Stimulated activated CD4-positive, alpha-beta T cell treated with anti-CD3 and anti-CD28 coated beads, Interleukin-15, amount 100 ng/mL, for 24 hours (primary cell): ENCODE data around the gene SELENOF.
"Not testable (repeated sequence)": the region's sequence is repeated elsewhere in the genome, so short reads cannot be mapped to it uniquely, and the experiment has no call there.

Experiments used
- DNase-seq: peaks from one replicate; pipeline ENCODE4 v3.0.0-alpha.2; 2020

Gene SELENOF

DNA sequence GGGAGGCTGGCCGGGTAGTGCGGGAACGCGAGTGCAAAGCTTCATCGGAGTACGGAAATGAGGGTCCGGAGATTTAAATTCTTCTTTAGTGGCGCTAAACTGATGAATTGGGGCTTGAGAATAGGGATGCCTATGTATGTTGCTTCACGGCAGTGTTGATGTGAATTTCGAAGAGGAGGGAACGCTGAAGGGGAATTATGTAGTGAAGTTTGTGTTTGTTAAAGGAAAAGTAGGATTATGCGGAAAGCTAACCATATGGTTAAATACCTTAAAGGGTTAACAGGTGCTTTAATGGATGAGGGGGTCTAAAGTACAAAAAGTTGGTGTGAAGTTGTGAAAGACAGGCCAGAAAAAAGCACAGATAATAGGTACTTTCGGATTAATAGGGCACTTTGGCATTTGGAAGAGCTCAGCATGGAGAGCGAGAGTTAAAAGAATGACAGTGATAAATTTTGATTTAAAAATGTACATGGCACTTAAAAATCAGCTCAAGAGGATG, 1.9 kb upstream of the SELENOF start:
- DNase-seq = no peak

DNA sequence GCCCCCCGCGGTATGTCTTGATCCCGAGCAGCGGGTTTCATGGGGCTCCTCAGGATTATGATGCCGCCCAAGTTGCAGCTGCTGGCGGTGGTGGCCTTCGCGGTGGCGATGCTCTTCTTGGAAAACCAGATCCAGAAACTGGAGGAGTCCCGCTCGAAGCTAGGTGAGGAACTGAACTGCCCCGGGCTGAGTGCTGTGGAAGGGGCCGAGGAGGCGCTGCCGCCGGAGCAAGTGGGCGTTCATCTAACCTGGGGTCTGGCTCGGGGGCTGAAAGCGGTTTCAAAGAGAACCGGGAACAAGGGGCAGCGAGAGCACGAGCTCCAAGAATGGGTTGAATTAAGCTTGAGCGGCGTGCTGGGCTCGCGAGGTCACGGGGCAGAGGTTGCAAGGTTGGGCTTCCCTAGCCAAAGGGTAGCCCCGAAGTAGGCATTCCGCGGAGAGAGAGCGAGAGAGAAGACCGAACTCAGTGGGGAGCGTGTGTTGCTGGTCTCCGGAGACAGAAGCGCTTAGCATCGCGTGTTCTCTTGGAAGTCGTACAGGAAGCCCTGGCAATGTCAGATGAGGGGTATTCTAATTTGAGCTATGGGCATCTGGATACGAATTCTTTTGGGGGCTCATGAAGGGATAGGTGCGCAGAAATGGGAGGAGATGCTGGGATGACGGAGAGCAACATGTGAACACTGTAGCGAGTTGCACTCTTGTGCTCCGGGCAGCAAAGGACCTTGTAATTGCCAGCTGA, 1.2 kb upstream of the SELENOF start:
- DNase-seq = peak; percentile 59

DNA sequence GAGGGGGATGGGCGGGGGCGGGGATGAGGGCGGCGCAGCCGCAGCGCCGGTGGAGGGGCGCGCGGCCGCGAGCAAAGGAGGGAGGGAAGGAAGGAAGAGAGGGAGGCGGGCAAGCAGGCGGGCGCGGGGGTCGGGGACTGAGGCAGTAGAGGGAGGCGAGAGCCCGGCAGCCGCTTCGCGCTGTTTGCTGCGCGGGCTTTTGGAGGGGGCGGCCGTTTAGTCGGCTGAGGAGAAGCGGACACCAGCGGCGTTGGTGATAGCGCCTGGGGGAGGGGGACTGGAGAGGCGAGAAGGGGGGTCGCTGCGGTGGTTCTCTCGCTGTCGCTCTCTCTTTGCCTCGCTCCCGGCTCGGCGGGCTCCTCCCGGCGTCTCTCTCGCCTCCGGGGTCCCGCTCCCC, 673 bp upstream of the SELENOF start, which contains the start of gene HS2ST1:
Gene HS2ST1 (plus strand): TSS at position 35 of the 397 bp plus-strand sequence.
- DNase-seq = no peak

DNA sequence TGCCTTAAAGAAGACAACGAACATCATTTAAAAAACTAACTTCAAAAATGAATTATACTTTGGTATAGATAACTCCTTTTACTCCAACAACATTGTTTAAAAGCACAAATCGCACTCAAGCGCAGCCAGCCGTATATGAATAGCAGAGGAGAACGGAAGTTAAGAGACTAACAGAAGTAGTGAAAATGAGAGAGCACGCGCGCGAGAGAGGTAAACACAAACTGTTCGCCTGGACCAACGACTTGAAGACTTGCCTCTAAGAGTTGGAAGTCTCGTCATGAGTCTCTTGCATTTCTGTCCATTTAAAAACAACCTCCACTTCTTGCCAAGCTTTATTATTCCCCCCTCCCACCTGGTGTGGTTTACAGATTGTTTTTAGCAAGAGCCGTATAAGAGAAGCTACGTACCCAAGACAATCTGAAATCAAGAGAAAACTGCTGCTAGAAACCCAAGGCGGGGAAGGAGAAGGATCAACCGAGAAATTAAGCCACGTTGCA, 479 bp downstream of the SELENOF start:
- DNase-seq = peak; percentile 48

DNA sequence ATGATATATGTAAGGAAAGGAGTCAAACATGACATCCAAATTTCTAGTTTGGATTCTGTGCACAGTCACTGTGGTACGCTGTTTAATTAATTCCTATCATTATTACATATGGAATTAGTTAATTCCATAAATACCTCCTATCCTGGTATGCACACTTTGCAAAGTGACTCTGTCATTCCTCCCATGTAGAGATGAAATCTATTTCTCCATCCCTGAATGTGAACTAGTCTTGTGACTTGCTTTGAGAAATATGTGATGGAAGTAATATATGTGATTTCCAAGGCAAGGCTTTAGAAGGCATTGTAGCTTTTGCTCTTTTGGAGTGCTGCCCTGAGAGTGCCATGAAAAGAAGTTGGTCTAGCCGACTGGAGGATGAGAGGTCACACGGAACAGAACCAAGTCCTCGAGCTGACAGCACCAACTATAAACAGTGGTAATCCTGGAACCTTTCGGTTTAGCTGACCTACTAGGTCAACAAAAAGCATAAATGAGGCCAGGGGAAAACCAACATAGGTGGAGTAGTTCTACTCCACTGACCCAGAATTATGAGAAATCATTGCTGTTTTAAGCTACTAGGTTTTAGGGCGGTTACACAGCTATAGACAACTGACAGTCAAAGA, 1.5 kb downstream of the SELENOF start:
- DNase-seq = no peak

DNA sequence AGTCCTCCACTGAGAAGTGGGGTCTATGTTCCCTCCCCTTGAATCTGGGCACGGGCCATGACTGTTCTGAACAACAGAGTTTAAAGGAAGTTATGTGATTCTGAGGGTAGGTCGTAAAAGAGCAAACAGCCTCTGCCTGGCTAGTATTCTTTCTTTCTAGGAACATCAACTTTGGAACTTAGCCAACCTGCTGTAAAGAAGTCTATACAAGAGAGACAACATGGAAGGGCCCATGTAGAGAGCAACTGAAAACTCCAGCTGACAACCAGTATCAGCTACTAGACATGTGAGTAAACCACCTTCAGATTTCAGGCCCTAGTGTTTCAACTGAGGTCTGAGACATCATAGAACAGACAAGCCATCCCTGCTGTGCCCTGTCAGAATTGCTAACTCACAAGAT, 7.5 kb downstream of the SELENOF start:
- no peak for DNase-seq

DNA sequence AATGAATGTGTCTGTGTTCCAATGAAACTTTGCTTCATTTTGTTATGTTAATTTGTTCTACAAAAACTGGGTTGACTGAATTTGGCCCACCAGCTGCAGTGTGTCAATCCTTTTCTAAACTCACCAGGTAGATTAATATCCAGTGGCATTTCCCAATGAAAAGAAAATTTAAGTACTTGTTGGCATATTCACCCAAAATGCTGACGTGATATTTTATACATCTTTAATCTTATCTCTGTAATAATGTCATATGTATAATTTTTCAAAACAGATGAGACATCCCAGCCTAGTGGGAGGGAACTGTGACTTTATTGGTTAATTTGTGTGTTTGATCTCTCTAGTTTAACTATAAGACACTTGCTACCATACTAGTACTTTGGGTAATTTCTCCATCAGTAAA, 8.1 kb downstream of the SELENOF start:
- no peak for DNase-seq

DNA sequence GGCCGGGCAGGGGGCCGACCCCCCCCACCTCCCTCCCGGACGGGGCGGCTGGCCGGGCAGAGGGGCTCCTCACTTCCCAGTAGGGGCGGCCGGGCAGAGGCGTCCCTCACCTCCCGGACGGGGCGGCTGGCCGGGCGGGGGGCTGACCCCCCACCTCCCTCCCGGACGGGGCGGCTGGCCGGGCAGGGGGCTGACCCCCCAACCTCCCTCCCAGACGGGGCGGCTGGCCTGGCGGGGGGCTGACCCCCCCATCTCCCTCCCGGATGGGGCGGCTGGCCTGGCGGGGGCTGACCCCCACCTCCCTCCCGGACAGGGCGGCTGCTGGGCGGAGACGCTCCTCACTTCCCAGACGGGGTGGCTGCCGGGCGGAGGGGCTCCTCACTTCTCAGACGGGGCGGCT, 14.5 kb downstream of the SELENOF start:
- not testable (repeated sequence) for DNase-seq

DNA sequence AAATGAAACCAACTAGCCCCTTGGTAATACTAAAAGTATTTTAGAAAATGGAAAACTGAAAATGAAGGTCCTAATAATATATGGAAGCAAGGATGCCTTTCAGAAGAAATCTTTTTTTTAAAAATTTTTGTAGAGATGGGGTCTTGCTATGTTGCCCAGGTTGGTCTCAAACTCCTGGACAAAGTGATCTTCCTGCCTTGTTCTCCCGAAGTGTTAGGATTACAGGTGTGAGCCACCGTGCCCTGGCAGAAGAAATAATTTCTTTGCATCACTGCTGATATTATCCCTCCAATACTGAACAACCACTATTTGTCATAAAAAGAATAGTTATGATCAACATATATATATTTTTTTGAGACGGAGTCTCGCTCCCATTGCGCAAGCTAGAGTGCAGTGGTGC, 25.6 kb downstream of the SELENOF start:
- no peak for DNase-seq

DNA sequence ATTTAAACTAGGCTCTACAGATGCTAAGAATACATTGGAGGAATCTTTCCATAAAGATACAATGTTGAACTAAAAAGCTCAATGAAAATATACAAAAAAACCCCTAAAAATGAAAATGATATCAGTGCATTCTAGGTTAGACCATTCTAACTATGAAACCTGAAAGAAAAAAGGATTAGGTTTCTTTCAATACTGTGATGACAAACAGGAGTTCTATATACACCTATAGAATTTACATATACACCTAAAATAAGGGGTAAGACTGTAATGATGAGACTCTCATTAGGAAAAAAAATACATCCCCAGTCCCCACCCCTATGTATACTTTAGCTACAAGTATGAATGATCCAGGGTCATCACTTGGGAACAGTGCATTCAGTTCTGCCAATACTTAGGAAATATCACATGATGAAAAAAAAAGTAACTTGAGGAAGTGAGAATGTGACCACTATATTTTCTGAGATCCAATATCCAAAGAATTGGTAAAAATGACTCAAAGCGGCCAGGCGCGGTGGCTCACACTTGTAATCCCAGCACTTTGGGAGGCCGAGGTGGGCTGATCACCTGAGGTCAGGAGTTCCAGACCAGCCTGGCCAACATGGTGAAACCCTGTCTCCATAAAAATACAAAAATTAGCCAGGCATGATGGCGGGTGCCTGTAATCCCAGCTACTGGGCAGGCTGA, 26.3 kb downstream of the SELENOF start:
- no peak for DNase-seq

DNA sequence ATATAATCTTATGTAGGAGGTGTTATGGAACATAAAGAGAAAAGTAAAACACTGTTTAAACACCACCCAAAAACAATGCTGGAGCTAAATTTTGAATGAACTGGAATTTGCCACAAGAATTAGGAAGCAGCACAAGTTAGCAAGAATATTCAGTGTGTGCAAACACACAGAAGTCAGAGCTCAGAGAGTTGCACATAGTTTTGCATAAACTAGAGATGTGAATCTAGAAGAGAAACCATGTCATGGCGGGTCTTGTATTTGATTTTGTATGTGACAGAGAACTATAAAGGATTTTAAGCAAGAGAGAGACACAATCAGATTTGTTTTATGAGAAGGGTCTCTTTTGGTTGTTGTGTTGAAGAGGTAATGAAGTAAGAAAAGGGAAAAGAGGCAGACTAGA, 38.2 kb downstream of the SELENOF start:
- no peak for DNase-seq

DNA sequence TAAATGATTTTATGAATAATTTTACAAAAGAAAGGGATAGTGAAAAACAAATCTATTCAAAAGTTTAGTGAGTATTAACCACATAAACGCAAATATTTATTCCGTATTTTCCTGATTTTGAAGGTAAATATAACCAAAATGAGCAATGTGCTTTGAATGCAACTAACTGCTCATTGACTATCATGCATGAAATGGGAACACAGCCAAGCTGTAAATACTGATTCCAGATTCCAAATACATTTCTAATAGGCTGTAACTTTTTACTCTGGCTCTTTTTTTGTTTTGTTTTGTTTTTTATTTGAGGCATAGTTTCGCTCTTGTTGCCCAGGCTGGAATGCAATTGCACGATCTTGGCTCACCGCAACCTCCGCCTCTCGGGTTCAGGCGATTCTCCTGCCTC, 41.8 kb downstream of the SELENOF start:
- no peak for DNase-seq

DNA sequence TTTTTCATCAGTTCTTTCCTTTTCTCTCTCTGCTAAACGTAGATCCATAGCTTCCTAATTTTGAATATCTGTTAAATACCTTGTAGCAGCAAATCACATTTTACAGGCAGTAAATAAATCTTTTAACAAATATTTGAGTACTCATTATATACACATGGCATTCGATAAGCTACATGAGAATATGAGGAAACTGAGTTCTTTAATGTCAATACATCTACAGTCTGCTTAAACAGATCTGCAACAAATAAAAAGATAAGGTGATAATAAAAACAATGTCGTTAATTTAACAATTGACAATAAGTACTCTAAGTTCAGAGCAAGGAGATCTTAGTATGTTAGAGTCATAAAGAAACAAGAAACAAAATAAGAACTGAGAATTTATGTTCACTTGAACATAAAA, 42.9 kb downstream of the SELENOF start:
- DNase-seq = no peak

DNA sequence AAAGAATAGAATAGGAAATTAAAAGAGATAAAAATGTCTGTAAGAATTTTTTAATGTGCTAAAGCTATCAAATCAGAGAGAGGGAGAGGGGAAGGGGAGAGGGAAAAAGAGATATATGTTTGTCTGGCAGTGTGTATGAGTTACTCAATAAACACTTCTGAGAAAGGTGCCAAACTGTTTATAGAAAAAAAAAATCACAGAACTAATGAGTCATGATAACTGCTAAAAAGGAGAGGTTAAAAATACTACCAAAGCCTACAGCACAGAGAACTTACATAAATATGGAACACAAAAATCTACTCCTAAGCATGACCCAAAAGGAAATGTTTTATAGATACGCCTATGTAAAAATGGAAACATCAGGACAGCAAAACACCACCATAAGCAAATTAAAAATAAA, 45.4 kb downstream of the SELENOF start:
- no peak for DNase-seq

DNA sequence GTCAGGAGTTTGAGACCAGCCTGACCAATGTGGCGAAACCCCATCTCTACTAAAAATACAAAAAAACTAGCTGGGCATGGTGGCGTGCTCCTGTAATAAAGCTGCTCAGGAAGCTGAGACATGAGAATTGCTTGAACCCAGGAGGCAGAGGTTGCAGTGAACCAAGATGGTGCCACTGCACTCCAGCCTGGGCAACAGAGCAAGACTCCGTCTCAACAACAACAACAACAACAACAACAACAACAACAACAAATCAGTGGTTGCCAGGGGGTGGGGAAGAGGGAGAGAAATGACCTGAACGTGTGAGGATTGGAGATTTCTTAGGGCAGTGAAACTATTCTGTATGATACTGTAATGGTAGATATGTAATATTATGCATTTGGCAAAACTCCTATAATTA, 46.6 kb downstream of the SELENOF start:
- not testable (repeated sequence) for DNase-seq

DNA sequence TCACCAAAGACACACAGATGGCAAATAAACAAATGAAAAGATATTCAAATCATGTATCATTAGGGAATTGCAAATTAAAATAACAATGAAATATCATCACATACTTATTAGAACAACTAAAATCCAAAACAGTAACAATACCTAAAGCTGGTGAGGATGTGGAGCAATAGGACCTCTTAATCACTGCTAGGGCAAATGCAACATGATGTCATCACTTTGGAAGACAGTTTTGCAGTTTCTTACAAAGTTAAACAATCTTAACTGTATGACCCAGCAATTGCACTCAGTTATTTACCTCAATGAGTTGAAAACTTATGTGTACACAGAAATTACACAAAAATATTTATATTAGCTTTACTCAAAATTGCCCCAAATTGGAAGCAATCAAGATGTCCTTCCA, 47.3 kb downstream of the SELENOF start:
- no peak for DNase-seq

DNA sequence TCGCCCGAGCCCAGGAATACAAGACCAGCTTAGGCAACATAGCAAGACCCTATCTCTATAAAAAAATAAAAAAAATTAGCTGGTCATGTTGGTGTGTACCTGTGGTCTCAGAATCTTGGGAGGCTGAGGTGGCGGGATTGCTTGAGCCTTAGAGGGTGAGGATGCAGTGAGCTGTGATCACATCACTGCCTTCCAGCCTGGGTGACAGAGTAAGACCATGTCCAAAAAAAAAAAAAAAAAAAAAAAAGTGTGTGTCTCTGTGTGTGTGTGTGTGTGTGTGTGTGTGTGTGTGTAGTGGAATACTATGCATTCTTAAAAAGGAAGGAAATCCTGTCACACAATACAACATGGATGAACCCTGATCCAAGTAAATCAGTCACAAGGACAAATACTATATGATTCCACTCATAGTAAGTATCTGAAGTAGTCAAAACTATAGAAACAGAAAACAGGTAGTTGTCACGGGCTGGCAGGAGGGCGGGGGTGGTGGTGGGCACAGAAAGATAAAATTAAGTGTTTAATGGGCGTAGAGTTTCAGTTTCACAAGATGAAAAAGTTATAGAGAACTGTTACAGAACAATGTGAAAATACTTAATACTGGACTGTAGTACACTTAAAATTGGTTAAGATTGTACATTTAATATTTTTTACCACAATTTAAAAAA, 47.8 kb downstream of the SELENOF start:
- peak; percentile 5 for DNase-seq

DNA sequence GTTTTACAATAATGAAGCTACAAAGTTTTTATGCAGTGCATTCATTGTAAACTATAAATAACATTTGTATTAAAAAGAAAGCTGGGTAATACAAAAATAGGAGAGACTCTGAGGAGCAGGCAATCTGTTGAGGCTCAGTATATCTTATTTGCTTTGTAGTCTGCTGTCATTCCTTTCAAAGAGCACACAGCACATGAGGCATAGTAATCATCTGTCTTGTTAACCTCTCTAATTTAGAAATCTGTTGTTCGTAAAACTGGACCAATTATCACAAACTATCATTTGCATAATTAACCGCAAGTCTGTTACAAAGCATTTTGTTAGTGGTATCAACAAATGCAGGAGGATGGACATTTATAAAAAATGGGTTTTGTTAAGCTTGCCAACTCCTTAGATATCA, 51.0 kb downstream of the SELENOF start:
- DNase-seq = no peak

DNA sequence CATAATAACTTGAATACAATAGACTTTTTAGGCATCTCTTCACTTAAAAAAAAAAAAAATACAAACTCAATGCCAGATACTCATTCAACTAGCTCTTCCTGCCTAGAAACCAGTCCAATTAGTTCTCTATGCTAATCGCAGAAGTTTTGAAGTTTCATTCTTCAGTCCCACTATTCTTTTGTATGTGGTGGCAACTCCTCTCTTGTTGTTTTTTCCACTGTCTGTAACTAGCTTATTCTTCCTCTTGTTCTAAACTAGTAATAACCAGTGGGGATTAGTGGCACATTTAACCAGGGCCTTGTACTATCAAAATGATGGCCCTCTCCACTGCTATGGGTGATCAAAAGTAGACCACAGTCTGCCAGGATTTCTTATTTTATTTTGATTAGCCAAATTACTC, 52.5 kb downstream of the SELENOF start:
- DNase-seq = no peak

DNA sequence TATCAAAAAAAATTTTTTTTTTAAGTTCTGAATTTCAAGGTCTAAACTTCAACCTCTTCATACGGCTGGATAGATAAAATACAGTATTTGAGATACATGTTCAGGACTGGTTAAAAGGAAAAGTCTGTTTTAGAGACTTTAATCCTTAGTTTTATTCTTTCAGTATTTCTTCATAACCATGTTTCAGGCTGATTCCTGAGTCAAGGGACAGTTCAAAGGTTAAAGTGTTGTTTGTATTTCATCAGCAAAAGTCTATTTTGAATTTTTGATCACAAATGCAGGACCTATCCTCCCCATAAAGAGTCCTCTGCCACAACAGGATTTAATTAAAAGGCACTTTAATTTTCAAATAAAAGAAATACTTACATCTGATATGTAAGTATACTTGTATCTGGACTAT, 53.5 kb downstream of the SELENOF start:
- no peak for DNase-seq

DNA sequence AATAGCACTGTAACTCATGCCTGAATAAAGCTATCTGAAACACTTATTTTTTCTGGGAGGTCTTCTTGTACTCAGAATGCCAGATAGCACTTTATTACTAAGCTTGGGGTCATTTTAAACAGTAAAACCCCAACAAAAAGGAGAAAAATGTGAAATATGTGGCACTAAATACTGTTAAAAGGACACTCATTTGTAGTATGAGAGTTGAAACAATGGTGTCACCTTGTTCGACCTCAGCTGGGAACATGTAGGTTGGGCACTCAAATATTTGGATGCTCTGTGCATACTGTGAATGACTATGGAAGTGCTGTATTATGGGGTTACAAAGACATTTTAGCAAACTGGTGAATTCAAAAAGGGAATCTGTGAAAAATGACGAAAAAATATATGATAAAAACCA, 53.9 kb downstream of the SELENOF start:
- DNase-seq = no peak

DNA sequence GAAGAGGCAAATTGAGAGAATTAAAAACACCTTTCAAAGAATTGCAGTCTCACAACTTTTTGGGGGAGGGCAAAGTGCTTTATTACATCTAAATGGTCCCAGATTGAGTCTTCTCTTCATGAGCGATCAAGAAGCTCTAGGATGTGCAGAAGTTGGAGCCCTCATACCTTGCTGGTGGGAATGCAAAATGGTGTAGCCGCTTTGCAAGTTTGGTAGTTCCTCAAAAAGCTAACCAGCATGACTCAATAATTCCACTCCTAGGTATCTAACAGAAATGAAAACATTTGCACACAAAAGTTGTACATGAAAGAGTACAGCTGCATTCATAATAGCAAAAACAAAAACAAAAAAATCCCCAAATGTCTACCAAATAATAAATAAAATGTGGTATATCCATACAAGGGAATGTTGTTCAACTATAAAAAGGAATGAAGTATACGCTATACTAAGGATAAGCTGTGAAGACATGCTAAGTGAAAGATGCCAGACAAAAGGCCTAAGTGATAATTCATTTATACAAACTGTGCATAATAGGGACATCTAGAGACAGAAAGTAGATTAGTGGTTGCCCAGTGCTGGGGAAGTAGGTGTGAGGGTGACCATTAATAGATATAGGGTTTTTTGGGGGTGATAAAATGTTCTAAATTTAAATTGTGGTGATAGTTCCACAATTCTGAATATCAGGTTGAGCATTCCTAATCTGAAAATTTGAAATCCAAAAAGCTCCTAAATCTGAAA, 55.2 kb downstream of the SELENOF start:
- no peak for DNase-seq

DNA sequence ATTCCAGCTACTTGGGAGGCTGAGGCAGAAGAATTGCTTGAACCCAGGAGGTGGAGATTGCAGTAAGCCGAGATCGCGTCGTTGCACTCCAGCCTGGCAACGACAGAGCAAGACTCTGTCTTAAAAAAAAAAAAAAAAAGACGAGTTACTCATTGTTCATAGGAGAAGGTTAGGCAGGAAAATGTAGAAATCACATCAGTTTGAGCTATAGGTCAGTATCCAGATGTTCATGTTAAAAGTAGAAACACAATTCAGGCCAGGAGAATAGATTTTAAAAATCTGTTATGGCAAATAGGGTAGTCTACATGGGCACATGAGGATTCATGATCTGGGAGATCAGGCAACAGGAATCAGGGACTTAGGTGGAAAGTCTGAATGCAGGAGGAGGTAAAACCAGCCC, 57.7 kb downstream of the SELENOF start:
- no peak for DNase-seq
